ENCODE measurements around the gene RACK1. TPM values are rescaled to one million over a fixed set of nuclear protein-coding genes. Genes with fewer than 3 reads are reported as not detected.

Gene RACK1
- total RNA-seq, 2 experiments from 2014 or later: 2,077 to 5,614 TPM

- H3K4me1 ChIP-seq (ENCODE audit: insufficient read depth, low read length, poor library complexity, severe bottlenecking): peaks cover 47% of the 10 kb centered on the region
- CTCF ChIA-PET (ENCODE audit: unreplicated experiment): interaction anchor here (0.6 kb wide), 2 partner anchors 30 to 1623 kb away, joined by 3 to 5 read pairs; no protein-coding TSS in a partner anchor
- H3K36me3 ChIP-seq (ENCODE audit: insufficient read depth, low read length): peaks cover 31% of the 10 kb centered on the region
- H3K9me3 ChIP-seq (ENCODE audit: low read length): no peaks in the 10 kb centered on the region
- DNase-seq (ENCODE audit: low spot score): peak; percentile 99
- peak within 1 kb of the TSS; percentile 96 for H3K4me2 ChIP-seq (ENCODE audit: low read length)
- intact Hi-C loops (cut with micrococcal nuclease; ENCODE audit: unreplicated experiment): loop anchor here (1.0 to 2.0 kb wide), 7 partner anchors 20 to 418 kb away; partner anchors contain the start of genes RACK1, TRIM52 and ZFP62
- H4K20me1 ChIP-seq (ENCODE audit: insufficient read depth, low read length): peaks cover 5% of the 10 kb centered on the region; the same call in 1 of the 2 replicates
- POLR2A ChIA-PET: interaction anchor here (1.0 to 3.6 kb wide), 10 partner anchors 12 to 62 kb away, joined by 3 to 20 read pairs (median 6); partner anchors contain the start of genes RACK1 and TRIM52
- H3K79me2 ChIP-seq (ENCODE audit: insufficient read depth, low read depth, low read length): peaks cover 34% of the 10 kb centered on the region
- peak within 1 kb of the TSS; percentile 86 for H3K4me3 ChIP-seq (ENCODE audit: low read depth, low read length, poor library complexity, severe bottlenecking)
- peak within 1 kb of the TSS; percentile 66; the same call in 1 of the 2 replicates for H2AFZ ChIP-seq (ENCODE audit: low read length)
- no peaks in the 10 kb centered on the region for H3K9me2 ChIP-seq (ENCODE audit: insufficient read depth, low read length)
- peak within 1 kb of the TSS; percentile 97 for H3K27ac ChIP-seq (ENCODE audit: low read depth, low read length, poor library complexity, severe bottlenecking)
- TF ChIP-seq EZH2phosphoT487 (IDR thresholded peaks at IDR 0.05; ENCODE audit: borderline replicate concordance, low read depth, low read length) (no peak), CTCF (conservative IDR thresholded peaks at IDR 0.05; ENCODE audit: low read length) (0 out of 2 replicates have a peak, but pooled peaks have one; percentile 24)
- BruUV-seq (replicated peaks): no TSS peak
These were observed 20.5 kb downstream of the RACK1 start, which contains the start of gene TRIM41 for GRCh38 chr5:181223058-181223728. Gene TRIM41, plus strand, starts transcription at chr5:181223281. Its CDS starts 719 bp downstream, at chr5:181224000.

DNA sequence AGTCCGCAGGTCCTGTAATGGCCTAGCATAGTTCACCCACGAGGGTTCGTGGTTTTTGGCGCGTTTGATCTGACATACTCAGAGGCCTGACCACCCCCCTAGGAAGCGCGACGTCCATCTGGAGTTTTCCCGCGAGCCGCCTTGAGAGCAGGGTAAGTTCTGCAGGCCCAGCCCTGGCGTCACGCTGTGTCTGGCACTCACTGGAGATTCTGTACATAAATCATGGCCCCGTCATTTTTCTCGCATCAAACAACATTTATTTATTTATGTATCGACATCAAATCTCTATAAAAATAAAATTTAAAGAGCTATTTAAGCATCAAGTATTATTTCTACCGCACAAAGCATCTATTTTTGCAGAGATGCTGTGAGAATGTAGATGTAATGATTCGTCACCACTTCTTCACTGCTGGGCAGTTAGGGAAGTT lies 21.1 kb downstream of the RACK1 start:
- peak overlapping the region; percentile 88 for H3K4me2 ChIP-seq (ENCODE audit: low read length)
- H2AFZ ChIP-seq (ENCODE audit: low read length): peak overlapping the region; percentile 43; the same call in 1 of the 2 replicates
- ChIA-PET POLR2A (interaction anchor here (0.6 to 3.6 kb wide), 10 partner anchors 16 to 61 kb away, joined by 3 to 20 read pairs (median 6); partner anchors contain the start of gene TRIM52), CTCF (ENCODE audit: unreplicated experiment) (interaction anchor here (1.5 kb wide), 1 partner anchor 25 kb away, joined by 4 read pairs; no protein-coding TSS in a partner anchor)
- intact Hi-C loops (cut with micrococcal nuclease; ENCODE audit: unreplicated experiment): loop anchor here (1.0 to 2.0 kb wide), 8 partner anchors 15 to 418 kb away; partner anchors contain the start of genes RACK1, TRIM52 and ZFP62
- H3K4me3 ChIP-seq (ENCODE audit: low read depth, low read length, poor library complexity, severe bottlenecking): peak overlapping the region; percentile 86
- H3K36me3 ChIP-seq (ENCODE audit: insufficient read depth, low read length): peaks cover 25% of the 10 kb centered on the region
- no peak for TF ChIP-seq EZH2phosphoT487 (IDR thresholded peaks at IDR 0.05; ENCODE audit: borderline replicate concordance, low read depth, low read length)
- no peak for TF ChIP-seq CTCF (conservative IDR thresholded peaks at IDR 0.05; ENCODE audit: low read length)
- no peaks in the 10 kb centered on the region for H3K9me3 ChIP-seq (ENCODE audit: low read length)
- TSS peak; percentile 96 for BruUV-seq (replicated peaks)
- peaks cover 51% of the 10 kb centered on the region for H3K4me1 ChIP-seq (ENCODE audit: insufficient read depth, low read length, poor library complexity, severe bottlenecking)
- no peaks in the 10 kb centered on the region for H3K9me2 ChIP-seq (ENCODE audit: insufficient read depth, low read length)
- H3K79me2 ChIP-seq (ENCODE audit: insufficient read depth, low read depth, low read length): peaks cover 34% of the 10 kb centered on the region
- H4K20me1 ChIP-seq (ENCODE audit: insufficient read depth, low read length): peaks cover 5% of the 10 kb centered on the region; the same call in 1 of the 2 replicates
- H3K27ac ChIP-seq (ENCODE audit: low read depth, low read length, poor library complexity, severe bottlenecking): peak overlapping the region; percentile 97
- DNase-seq (ENCODE audit: low spot score): no peak
